HepG2 (cell line): ENCODE data around the gene CPXM1. TPM values are rescaled to one million over a fixed set of nuclear protein-coding genes. Genes with fewer than 3 reads are reported as not detected.
A peak's percentile ranks its signal among the peaks of the same experiment; 100 is the strongest.

ENCODE experiments used
- NONO ChIP-seq, 2 experiments: fragments of 450-650 bp in 1 of 2; sonication (generic) in 1 of 2; formaldehyde crosslinking in 1 of 2; IDR thresholded peaks in 1 of 2; conservative IDR thresholded peaks in 1 of 2; 2 replicates each; pipeline versions ENCODE4 v1.6.1 to v1.8.0; 2017 to 2022; ENCODE audit warnings: mild to moderate bottlenecking in 1 of 2, missing genetic modification reagents in 1 of 2, moderate library complexity in 1 of 2
- PCBP1 ChIP-seq: fragments of 200-400 bp; formaldehyde crosslinking; IDR thresholded peaks from 2 replicates; pipeline ENCODE4 v1.6.1; 2017; ENCODE audit warnings: mild to moderate bottlenecking, low read depth, low read length, borderline replicate concordance
- ZNF543 ChIP-seq: sonication (generic); formaldehyde crosslinking; IDR thresholded peaks from 2 replicates; pipeline ENCODE4 v1.4.0; 2020; ENCODE audit warnings: mild to moderate bottlenecking, missing genetic modification reagents
- ZNF768 ChIP-seq: sonication (generic); formaldehyde crosslinking; IDR thresholded peaks from 2 replicates; pipeline ENCODE4 v1.4.0; 2020; ENCODE audit warnings: missing genetic modification reagents
- ZNF788 ChIP-seq: sonication (generic); formaldehyde crosslinking; IDR thresholded peaks from 2 replicates; pipeline ENCODE4 v1.5.0; 2020; ENCODE audit warnings: mild to moderate bottlenecking, missing genetic modification reagents, borderline replicate concordance
- ZNF792 ChIP-seq: IDR thresholded peaks from 2 replicates; pipeline ENCODE4 v1.6.1; 2016
- ZNF841 ChIP-seq: sonication (generic); formaldehyde crosslinking; IDR thresholded peaks from 2 replicates; pipeline ENCODE4 v1.8.1; 2023; ENCODE audit warnings: missing genetic modification reagents, borderline replicate concordance
- polyA plus RNA-seq, 8 experiments: library from polyadenylated mRNA; depleted of rRNA in 3 of 8; stranded (reverse) in 7 of 8; unstranded in 1 of 8; fragments of >200 nt; fragmentation: Illumina TruSeq in 4 of 8; extraction: Trizol in 4 of 8; gene quantifications; 2 replicates each; pipeline versions ENCODE4 v1.2.1 to v1.2.3, GENCODE V29; 2011 to 2016; ENCODE audit warnings: low read depth in 4 of 8, missing spikeins in 1 of 8, mixed read lengths in 1 of 8; ENCODE audit not compliant: insufficient read depth in 1 of 8
- total RNA-seq, 5 experiments: library from RNA; depleted of rRNA; stranded (reverse); fragments of >200 nt; fragmentation: Illumina TruSeq; extraction: Trizol; gene quantifications; 2 replicates each; pipeline ENCODE4 v1.2.3, GENCODE V29; 2016; ENCODE audit warnings: low read depth in 1 of 5
- TF ChIP-seq, protein P1 (sequence below), 2 experiments: fragments of 450-650 bp in 1 of 2; sonication (generic) in 1 of 2; formaldehyde crosslinking in 1 of 2; IDR thresholded peaks; 2 replicates each; pipeline versions ENCODE4 v1.6.1 to v1.8.0; 2016 to 2022; ENCODE audit warnings: antibody characterized with exemption in 1 of 2, mild to moderate bottlenecking in 1 of 2, missing genetic modification reagents in 1 of 2
- TF ChIP-seq, protein P2 (sequence below): IDR thresholded peaks from 2 replicates; pipeline ENCODE4 v1.4.0; 2020; ENCODE audit warnings: mild to moderate bottlenecking, missing genetic modification reagents

The CPXM1 gene
- total and polyA plus RNA-seq, 2 of the 13 experiments (the other 11 are each of a cell fraction or from before 2014, with no cell fraction given), result 0.07 TPM; not detected in 1

DNA sequence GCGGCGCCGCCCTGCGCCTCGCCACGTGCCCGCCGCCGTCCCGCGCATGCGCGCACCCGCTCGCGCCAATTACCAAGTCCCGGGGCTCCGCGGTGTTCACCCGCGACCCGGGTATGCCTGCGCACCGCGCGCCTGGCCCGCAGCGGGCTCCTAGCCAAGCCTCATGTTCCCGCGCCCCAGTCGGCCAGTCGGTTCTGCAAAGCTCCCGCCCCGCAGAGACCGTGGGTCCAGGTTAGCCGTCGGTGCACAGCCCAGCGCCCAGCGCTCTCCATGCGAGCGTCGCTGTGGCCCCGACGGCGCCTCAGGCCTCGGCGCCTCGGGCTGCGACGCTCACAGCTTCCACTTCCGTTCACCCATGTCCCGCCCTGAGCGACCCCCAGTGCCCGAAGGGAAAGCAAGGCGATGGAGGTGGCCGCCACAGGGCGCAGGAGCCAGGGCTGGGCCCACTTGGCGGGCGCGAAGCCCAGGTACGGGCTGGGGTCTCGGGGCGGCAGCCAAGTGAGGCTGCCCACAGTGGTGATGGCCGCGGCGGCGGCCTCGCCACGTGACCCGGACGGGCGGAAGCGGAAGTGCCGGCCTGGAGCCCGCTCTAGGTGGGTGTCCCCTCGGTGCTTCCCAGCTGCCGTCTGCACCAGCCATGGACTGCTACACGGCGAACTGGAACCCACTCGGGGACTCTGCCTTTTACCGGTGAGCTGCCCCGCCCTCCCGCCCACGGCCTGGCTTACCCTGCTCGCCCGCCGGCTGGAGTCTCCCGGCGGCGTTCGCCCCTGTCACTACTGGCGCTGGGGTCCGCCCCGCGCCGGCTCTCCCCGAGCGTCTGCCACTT is 39.9 kb upstream of the CPXM1 start, which contains the start of the genes PCED1A and VPS16 (continued):
- TF ChIP-seq, protein P1, sequence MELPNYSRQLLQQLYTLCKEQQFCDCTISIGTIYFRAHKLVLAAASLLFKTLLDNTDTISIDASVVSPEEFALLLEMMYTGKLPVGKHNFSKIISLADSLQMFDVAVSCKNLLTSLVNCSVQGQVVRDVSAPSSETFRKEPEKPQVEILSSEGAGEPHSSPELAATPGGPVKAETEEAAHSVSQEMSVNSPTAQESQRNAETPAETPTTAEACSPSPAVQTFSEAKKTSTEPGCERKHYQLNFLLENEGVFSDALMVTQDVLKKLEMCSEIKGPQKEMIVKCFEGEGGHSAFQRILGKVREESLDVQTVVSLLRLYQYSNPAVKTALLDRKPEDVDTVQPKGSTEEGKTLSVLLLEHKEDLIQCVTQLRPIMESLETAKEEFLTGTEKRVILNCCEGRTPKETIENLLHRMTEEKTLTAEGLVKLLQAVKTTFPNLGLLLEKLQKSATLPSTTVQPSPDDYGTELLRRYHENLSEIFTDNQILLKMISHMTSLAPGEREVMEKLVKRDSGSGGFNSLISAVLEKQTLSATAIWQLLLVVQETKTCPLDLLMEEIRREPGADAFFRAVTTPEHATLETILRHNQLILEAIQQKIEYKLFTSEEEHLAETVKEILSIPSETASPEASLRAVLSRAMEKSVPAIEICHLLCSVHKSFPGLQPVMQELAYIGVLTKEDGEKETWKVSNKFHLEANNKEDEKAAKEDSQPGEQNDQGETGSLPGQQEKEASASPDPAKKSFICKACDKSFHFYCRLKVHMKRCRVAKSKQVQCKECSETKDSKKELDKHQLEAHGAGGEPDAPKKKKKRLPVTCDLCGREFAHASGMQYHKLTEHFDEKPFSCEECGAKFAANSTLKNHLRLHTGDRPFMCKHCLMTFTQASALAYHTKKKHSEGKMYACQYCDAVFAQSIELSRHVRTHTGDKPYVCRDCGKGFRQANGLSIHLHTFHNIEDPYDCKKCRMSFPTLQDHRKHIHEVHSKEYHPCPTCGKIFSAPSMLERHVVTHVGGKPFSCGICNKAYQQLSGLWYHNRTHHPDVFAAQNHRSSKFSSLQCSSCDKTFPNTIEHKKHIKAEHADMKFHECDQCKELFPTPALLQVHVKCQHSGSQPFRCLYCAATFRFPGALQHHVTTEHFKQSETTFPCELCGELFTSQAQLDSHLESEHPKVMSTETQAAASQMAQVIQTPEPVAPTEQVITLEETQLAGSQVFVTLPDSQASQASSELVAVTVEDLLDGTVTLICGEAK (IDR thresholded peaks at IDR 0.05), result peak; percentile 88
- TF ChIP-seq, protein P1 (CRISPR knock-in tag; IDR thresholded peaks at IDR 0.05), result peak; percentile 92
- TF ChIP-seq PCBP1 (peak; percentile 95), ZNF792 (CRISPR knock-in tag) (peak; percentile 97), ZNF788 (CRISPR knock-in tag) (peak; percentile 92), ZNF768 (CRISPR knock-in tag) (peak; percentile 81; the same call in 1 of the 2 replicates), ZNF841 (CRISPR knock-in tag) (peak; percentile 80; the same call in 1 of the 2 replicates), NONO (IDR thresholded peaks at IDR 0.05) (no peak), NONO (CRISPR knock-in tag; conservative IDR thresholded peaks at IDR 0.05) (peak; percentile 98), ZNF543 (CRISPR knock-in tag) (peak; percentile 99)
- TF ChIP-seq, protein P2, sequence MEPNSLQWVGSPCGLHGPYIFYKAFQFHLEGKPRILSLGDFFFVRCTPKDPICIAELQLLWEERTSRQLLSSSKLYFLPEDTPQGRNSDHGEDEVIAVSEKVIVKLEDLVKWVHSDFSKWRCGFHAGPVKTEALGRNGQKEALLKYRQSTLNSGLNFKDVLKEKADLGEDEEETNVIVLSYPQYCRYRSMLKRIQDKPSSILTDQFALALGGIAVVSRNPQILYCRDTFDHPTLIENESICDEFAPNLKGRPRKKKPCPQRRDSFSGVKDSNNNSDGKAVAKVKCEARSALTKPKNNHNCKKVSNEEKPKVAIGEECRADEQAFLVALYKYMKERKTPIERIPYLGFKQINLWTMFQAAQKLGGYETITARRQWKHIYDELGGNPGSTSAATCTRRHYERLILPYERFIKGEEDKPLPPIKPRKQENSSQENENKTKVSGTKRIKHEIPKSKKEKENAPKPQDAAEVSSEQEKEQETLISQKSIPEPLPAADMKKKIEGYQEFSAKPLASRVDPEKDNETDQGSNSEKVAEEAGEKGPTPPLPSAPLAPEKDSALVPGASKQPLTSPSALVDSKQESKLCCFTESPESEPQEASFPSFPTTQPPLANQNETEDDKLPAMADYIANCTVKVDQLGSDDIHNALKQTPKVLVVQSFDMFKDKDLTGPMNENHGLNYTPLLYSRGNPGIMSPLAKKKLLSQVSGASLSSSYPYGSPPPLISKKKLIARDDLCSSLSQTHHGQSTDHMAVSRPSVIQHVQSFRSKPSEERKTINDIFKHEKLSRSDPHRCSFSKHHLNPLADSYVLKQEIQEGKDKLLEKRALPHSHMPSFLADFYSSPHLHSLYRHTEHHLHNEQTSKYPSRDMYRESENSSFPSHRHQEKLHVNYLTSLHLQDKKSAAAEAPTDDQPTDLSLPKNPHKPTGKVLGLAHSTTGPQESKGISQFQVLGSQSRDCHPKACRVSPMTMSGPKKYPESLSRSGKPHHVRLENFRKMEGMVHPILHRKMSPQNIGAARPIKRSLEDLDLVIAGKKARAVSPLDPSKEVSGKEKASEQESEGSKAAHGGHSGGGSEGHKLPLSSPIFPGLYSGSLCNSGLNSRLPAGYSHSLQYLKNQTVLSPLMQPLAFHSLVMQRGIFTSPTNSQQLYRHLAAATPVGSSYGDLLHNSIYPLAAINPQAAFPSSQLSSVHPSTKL, result peak; percentile 78
